DND-41 (cell line): ENCODE results near the gene PPIB.

Experiments used
- ATAC-seq: fragments of 200-7000 bp; cut with Tn5 transposase; 3 replicates; pipeline ENCODE4 v1.9.1; 2021; ENCODE audit warnings: low read depth; ENCODE audit not compliant: insufficient read depth
- DNase-seq: peaks from one replicate; pipeline ENCODE4 v3.0.0-alpha.2; 2020
- H2AFZ ChIP-seq: 2 replicates; pipeline ENCODE4 v1.6.0; 2012; ENCODE audit warnings: low read depth, low read length
- H3K27ac ChIP-seq: 2 replicates; pipeline ENCODE4 v1.5.1; 2012; ENCODE audit warnings: low read length, inconsistent platforms
- H3K27me3 ChIP-seq: fragments of 200-600 bp; sonication (generic); 2 replicates; pipeline ENCODE4 v1.6.0; 2012; ENCODE audit warnings: low read length, mild to moderate bottlenecking, inconsistent platforms; ENCODE audit not compliant: insufficient read depth, poor library complexity
- H3K36me3 ChIP-seq: 2 replicates; pipeline ENCODE4 v1.5.1; 2012; ENCODE audit warnings: low read length, inconsistent platforms; ENCODE audit not compliant: insufficient read depth
- H3K4me1 ChIP-seq: 2 replicates; pipeline ENCODE4 v1.5.1; 2012; ENCODE audit warnings: mild to moderate bottlenecking, low read length; ENCODE audit not compliant: insufficient read depth
- H3K4me2 ChIP-seq: 2 replicates; pipeline ENCODE4 v1.6.0; 2012; ENCODE audit warnings: mild to moderate bottlenecking, moderate library complexity, low read length, inconsistent platforms; ENCODE audit not compliant: insufficient read depth
- H3K4me3 ChIP-seq, 2 experiments: fragments of 200-600 bp in 1 of 2; shearing (Covaris generic) in 1 of 2; 2 replicates each; pipeline ENCODE4 v1.5.1; 2012 to 2016; ENCODE audit warnings: inconsistent platforms in 2 of 2, low read length in 2 of 2, mild to moderate bottlenecking in 2 of 2, low read depth in 1 of 2, moderate library complexity in 1 of 2
- H3K79me2 ChIP-seq: 2 replicates; pipeline ENCODE4 v1.6.0; 2012; ENCODE audit warnings: low read length, inconsistent platforms; ENCODE audit not compliant: insufficient read depth
- H3K9ac ChIP-seq: 2 replicates; pipeline ENCODE4 v1.6.0; 2012; ENCODE audit warnings: low read depth, mild to moderate bottlenecking, inconsistent platforms, low read length, moderate library complexity
- H3K9me3 ChIP-seq: 2 replicates; pipeline ENCODE4 v1.5.1; 2012; ENCODE audit warnings: low read length, moderate library complexity, mild to moderate bottlenecking, inconsistent platforms; ENCODE audit not compliant: insufficient read depth, severe bottlenecking
- H4K20me1 ChIP-seq: 2 replicates; pipeline ENCODE4 v1.6.0; 2012; ENCODE audit warnings: low read length; ENCODE audit not compliant: insufficient read depth
- CTCF ChIP-seq: IDR thresholded peaks from 2 replicates; pipeline ENCODE4 v1.5.1; 2012; ENCODE audit warnings: borderline replicate concordance, low read length, moderate library complexity, mild to moderate bottlenecking; ENCODE audit not compliant: poor library complexity, severe bottlenecking; ENCODE audit errors: extremely low read depth
- EZH2 ChIP-seq: IDR thresholded peaks from 3 replicates; pipeline ENCODE4 v1.6.1; 2012; ENCODE audit warnings: borderline replicate concordance, low read depth, mild to moderate bottlenecking, moderate library complexity, low read length, inconsistent platforms; ENCODE audit not compliant: severe bottlenecking

The PPIB gene

GRCh38 chr15:64182859-64183370 is 20.1 kb upstream of the PPIB start:
- no peak for ATAC-seq
- DNase-seq, result no peak
- no peak overlapping the region for H3K27ac ChIP-seq

GRCh38 chr15:64180235-64180824 is 17.5 kb upstream of the PPIB start:
- Histone ChIP-seq H3K9ac (no peak overlapping the region), H4K20me1 (no peaks in the 10 kb centered on the region), H3K36me3 (peaks cover 28% of the 10 kb centered on the region), H3K4me1 (no peaks in the 10 kb centered on the region), H3K27ac (no peak overlapping the region), H3K9me3 (no peaks in the 10 kb centered on the region), H3K4me2 (no peak overlapping the region), H3K27me3 (no peaks in the 10 kb centered on the region), H2AFZ (no peak overlapping the region), H3K4me3 (no peak overlapping the region), H3K79me2 (no peaks in the 10 kb centered on the region)
- DNase-seq (no peak), ATAC-seq (no peak)
- TF ChIP-seq CTCF, result no peak

More at GRCh38 chr15:64182859-64183370, 20.1 kb upstream of the PPIB start:
- no peak overlapping the region for H3K4me3 ChIP-seq
- H3K9ac ChIP-seq, result no peak overlapping the region
- H3K9me3 ChIP-seq, result no peaks in the 10 kb centered on the region
- H3K36me3 ChIP-seq, result peaks cover 27% of the 10 kb centered on the region
- H3K4me1 ChIP-seq, result no peaks in the 10 kb centered on the region
- H3K27me3 ChIP-seq, result no peaks in the 10 kb centered on the region
- H3K79me2 ChIP-seq, result no peaks in the 10 kb centered on the region
- TF ChIP-seq EZH2 (no peak), CTCF (no peak)
- no peak overlapping the region for H2AFZ ChIP-seq
- no peaks in the 10 kb centered on the region for H4K20me1 ChIP-seq
- H3K4me2 ChIP-seq, result no peak overlapping the region

GRCh38 chr15:64166102-64166890 is 3.5 kb upstream of the PPIB start:
- H3K4me2 ChIP-seq, result no peak overlapping the region
- TF ChIP-seq CTCF (no peak), EZH2 (no peak)
- no peak for DNase-seq
- no peak overlapping the region for H2AFZ ChIP-seq
- no peaks in the 10 kb centered on the region for H3K9me3 ChIP-seq
- no peak for ATAC-seq
- peaks cover 14% of the 10 kb centered on the region for H3K36me3 ChIP-seq
- H3K27ac ChIP-seq, result no peak overlapping the region
- H3K4me3 ChIP-seq, result no peak overlapping the region
- peaks cover 21% of the 10 kb centered on the region for H3K4me1 ChIP-seq
- no peaks in the 10 kb centered on the region; the same call in 1 of the 2 replicates for H4K20me1 ChIP-seq
- peaks cover 17% of the 10 kb centered on the region for H3K79me2 ChIP-seq
- no peaks in the 10 kb centered on the region for H3K27me3 ChIP-seq
- no peak overlapping the region for H3K9ac ChIP-seq
